Dedifferentiated amniotic fluid mesenchymal stem cell (primary cell): ENCODE measurements around the gene SNX30.

ENCODE experiments used
- DNase-seq: peaks from one replicate; pipeline ENCODE4 v3.0.0-alpha.2; 2016; ENCODE audit errors: extremely low spot score

The SNX30 gene

DNA sequence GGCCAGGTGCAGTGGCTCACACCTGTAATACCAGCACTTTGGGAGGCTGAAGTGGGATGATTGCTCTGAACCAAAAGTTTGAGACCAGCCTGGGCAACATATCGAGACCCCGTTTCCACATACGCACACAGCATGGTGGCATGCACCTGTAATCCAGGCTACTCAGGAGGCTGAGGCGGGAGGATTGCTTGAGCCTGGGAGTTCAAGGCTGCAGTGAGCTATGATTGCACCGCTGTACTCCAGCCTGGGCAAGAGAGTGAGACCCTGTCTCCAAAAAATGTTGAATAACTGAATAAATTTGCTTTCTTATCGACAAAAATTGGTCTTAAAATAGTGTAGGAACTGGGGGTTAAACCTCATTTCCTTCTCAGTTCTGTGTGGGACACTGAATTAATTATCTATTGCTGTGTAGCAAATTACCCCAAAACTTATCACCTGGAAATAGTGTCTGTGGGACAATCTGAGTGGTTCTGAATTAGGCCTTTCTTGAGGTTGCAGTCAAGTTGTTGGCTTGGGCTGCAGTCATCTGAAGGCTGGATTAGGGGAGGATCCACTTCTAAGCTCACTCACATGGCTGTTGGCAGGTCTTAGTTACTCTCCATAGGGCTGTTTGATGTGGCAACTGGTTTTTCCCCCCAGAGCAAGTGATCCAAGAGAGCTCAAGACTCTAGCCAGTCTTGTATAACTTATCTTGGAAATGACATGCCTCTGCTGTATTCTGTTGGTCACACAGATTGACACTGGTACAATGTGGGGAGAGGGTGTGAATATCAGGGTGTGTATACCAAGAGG, 2.0 kb downstream of the SNX30 start:
- DNase-seq = no peak

DNA sequence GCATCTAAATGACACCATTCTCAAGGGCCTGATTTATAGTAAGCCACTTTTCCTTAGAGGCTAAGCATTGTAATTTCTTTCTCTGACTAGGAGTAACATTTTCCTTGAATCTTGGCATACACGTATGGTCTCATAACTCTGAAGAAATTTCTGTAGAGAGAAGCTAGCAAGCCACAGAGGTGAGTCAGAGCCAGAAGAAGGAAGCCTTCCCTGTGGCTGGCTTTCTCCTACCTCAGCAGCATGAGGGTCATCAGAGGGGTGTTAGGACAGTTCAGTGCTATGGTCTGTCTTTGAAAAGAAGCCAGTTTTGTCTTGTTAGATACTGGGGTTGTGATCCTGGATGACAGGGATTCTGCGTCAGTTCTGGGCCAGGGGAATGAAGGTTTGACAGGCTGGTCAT, 3.2 kb downstream of the SNX30 start:
- DNase-seq = peak; percentile 82

DNA sequence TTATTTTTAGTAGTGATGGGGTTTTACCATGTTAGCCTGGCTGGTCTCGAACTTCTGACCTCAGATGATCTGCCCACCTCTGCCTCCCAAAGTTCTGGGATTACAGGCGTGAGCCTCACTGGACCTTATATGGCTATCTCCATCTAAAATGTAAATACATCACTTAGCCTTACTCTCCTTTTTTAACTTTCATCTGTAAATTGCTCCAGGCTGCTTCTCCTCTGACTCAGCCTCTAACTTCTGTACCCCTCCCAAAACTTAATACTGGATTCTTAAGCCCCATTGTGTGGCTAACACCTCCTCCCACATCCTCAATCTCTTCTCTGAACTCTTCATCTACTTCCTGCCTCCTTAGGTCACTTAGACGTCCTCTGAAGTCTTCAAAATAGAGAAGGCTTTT, 4.0 kb downstream of the SNX30 start:
- DNase-seq = no peak

DNA sequence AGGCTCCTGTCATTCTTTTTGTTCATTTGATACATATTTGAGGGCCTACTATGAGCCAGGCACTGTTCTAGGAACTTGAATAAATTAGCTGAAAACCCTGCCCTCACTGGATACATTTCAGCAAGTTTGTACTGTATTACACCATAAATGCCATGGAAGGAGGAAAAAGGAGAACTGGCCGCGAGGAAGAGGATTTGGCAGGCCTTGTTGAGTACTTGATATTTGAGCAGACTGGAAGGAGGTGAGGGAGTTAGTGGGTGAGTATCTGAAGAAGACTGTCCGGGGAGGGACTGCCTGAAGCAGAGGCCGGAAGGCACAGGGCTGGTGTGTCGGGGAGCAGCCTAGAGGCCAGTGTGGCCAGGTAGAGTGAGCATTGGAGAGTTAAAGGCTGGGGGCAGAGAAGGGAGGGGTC, 4.5 kb downstream of the SNX30 start:
- peak; percentile 56 for DNase-seq

DNA sequence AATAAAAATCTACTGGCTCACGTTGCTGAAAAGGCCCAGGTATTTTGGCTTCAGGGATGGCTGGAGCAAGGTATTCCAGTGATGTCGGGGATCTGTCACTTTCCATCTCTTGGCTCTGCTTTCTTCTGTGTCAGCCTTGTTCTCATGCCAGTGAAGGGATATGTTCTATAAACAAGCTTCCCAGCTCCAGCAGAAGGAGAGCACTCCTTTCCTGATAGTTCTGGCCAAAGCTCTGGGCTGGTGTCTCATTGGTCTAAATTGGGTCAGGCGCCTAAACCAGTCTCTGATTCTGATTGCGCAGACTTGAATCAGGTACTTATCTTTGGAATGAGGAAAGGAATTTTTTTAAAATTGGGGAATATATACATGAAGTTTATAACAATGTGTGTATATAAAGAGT, 5.1 kb downstream of the SNX30 start:
- no peak for DNase-seq

DNA sequence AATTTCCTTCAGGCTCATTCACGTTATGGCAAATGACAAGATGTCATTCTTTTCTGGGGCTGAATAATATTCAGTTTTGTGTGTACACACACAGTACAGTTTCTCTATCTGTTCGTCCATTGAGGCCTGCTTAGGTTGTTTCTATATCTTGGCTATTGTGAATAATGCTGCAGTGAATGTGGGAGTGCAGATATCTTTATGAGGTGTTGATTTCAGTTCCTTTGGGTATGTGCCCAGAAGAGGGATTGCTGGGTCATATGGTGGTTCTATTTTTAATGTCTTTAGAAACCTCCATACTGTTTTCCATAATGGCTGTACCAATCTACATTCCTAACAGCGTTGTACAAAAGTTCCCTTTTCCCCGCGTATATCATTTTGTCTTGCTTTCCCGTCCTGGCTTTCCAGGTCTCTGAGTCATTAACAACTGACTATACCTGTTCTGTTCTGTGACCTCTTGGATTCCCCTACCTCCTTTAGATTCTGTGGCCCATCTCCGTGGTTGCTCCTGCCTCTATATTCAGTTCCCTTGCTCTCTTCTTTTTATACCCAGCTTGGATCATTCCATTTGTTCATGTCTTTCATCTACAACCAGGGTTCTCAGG, 6.8 kb downstream of the SNX30 start:
- DNase-seq = no peak

DNA sequence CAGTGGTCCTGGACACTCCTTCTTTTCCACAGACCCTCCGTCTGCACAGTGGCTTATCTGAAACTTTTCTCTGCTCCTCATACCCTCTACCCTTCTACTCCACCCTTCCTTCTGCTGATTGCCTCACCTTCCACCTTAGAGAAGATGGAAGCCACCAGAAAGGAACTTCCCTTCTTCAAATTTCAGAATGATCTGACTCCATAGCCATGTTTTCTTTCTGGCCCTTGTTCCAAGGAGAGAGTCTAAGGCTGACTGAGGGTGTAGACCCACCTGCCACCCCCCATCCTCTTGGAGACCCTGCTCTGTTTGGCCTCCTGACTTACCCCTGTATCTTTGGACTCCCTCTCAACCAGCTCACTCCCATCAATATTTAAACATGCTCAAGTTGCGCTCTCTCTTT, 7.4 kb downstream of the SNX30 start:
- DNase-seq = no peak

DNA sequence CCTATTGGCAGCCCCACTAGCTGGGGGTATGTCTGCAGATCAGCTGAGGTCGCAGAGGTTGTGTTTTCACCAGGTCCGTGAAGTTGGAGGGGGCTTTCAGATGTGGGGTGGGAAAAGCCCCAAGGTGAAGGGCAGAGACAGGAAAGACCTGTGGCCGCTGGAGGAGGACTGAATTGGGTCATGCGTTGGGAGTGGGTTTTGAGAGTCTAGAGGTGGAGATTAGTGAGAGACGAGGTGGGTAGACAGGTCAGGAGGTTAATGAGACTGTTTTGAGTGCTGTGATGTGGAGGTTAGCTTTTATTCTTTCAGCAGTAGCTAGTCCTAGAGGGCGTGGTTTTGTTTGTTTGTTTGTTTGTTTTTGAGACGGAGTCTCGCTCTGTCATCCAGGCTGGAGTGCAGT, 10.3 kb downstream of the SNX30 start:
- no peak for DNase-seq

DNA sequence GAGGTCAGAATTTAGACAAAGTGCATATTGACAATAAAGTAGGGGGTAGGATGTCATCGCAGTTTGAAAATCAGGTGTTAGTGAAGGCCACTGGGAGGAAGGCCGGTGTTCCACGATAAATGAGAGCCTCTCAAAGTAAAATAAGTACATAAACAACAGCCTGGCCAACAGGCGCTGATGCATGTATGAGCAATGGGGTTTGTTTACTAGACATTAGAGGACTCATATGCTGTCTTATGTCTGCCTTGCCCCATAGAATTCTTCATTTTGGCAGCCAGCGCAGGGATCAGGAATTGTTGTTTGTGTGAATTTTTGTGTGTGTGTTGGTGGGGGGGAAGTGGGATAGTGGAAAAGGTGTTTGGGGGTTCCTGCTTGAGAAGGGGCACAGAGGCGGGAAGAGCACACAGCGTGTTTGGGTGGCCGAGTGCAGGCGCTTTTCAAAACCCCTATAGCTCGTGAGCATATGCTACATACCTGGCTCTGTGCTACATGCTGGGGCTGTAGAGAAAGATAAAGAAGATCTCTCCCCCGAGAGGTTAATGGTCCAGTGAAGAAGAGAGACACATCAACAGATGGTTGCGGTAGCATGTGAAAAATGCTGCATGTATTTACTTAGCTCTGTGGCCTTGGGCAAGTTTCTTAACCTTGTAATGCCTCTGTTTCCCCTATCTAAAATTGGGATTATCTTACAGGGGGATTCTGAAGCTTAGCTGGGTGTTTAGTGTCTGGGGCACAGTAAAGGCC, 11.5 kb downstream of the SNX30 start:
- no peak for DNase-seq

DNA sequence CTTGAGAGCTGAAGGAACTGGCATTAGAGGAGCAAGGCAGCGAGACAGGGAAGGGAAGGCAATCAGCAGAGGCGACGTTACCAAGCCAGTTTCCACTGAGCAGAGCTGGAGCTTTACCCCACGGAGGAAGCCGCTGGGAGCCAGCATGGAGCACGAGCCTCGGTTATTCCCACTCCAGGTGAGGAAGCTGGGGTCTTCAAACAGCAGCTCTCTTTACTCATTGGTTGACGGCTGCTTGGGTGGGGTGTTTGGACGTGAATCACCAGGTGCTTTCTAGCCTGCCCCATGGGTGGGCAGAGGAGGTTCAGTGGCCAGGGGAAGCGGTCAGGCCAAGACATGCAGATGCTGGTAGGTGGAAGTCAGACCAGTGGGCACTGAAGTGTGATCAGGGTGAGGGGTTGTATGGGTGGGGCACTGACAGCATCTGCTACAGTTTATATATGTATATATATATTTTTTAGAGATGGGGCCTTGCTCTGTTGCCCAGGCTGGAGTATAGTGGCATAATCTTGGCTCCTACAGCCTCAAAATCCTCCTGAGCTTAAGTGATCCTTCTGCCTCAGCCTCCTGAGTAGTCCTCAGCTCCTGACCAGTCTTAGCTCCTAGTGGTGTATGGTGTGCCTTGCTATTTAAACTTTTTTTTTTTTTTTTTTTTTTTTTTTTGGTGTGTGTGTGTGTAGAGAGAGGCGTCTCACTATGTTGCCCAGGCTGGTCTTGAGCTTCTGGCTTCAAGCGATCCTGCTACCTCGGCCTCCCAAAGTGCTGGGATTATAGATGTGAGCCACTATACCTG, 12.4 kb downstream of the SNX30 start:
- DNase-seq = no peak

DNA sequence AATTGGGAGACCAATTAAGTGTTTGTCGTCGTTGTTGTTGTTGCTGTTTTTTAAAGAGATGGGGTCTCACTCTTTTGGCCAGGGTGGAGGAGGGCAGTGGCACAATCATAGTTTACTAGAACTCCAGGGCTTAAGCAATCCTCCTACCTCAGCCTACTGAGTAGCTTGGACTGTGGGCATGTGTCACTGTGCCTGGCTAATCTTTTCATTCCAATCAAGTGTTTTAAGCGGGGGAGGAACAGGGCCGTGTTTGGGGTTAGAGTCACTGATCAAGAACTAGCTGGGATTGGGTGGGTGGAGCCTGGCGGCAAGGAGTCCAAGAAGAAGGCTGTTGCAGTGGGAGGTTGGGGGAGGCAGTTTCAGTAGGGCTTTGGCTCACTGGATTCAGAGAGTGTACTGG, 13.8 kb downstream of the SNX30 start:
- DNase-seq = peak; percentile 56

DNA sequence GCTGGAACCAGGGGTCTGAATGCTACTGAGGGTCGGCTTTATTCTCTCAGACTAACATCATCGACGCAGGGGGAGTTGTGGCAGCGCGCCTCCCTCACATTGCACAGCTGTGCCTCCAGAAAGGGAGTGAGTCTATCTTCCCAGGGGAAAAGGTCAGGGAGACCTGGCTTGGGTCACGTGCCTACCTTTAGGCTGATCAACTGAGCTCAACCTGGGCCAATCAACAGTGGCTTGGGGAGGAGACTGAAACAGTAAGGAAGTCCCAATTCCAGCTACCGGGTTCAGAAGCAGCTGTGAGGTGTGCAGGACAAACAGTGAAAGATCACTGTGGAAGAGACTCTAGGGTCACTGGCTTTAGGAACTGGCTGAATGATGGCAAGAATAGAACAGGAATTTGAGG, 14.3 kb downstream of the SNX30 start:
- DNase-seq = no peak

DNA sequence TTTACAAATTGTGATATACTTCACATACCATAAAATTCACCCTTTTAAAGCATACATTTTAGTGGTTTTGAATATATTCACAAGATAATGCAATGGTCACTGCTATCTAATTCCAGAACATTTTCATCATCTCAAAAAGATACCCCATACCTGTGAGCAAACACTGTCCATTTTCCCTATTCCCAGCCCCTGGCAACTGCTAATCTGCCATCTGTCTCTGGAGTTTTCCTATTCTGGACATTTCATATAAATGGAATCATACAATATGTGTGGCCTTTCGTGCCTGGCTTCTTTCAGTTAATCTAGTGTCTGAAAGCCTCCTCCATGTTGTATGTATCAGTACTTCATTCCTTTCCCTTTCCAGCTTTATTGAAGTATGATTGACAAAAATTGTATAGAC, 14.7 kb downstream of the SNX30 start:
- DNase-seq = no peak

DNA sequence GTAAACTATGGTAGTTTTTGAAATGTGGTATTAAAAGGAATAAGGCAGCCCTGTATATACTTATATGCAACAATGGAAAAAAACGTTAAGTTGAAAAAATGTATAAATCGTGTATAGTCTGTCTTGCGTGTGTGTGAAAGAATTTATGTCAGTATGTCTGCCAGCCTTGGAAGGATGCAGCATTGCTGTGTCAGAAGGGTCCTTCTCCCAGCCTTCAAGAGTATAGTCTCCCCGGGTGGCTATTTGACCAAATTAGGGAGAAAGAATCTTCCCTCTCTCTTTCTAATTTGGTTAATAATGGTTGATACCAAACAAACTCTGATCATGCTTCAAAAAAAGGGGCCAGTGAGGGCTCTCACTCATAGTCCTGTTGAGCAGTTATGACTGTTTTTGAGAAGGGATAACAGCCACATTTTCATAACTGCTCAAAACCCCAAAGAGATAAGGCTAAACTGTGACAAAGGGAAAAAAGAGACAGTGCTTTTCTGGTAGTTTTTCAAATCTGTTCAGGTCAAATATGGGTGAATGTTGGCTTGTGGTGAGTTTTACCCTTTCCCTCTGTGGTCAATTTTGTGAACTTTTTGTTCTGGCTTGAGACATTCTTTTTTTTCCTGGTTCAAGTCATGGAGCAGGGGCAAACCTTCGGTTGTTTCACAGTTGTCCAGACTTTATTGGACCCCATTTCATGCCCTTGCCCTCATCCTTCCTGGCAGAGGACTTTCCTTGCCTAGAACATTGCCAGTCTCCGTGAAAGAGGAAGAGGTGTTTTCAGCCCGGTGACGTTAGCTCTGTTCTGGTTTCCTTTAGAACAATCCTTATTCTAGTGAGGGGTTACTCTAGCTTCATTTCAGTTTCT, 21.0 kb downstream of the SNX30 start:
- no peak for DNase-seq

DNA sequence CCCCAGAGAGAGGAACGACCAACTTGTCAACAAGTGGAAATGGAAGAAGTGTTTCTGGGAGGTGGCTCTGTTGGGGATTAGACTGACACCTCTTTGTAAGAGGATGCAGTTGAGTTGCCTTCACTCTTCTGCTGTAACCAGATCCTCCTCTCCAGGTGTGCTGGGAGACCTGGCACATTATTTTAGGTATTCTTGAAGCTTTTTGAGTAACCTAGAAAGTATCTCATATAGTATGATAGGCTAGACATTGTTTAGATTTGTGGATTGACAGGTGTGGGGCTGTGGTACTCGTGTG, 21.6 kb downstream of the SNX30 start:
- no peak for DNase-seq

DNA sequence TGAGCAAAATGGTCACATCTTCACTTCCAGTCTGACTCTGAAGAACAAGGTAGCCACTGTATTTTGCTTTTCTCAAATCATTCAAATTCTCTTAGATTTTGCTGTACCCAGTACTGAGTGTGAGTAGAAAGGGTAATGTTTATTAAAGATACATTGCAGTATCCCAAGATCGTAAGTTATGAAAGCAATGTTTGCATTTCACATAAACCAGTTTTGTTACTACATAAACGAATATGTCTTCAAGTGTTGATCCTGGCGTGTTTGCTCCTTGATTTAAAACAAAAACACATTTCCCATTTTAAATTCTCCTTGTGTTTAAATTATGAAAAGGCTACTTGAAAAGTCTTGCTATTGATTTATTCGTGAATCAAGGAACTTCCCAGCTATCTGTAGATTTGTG, 22.0 kb downstream of the SNX30 start:
- DNase-seq = no peak

DNA sequence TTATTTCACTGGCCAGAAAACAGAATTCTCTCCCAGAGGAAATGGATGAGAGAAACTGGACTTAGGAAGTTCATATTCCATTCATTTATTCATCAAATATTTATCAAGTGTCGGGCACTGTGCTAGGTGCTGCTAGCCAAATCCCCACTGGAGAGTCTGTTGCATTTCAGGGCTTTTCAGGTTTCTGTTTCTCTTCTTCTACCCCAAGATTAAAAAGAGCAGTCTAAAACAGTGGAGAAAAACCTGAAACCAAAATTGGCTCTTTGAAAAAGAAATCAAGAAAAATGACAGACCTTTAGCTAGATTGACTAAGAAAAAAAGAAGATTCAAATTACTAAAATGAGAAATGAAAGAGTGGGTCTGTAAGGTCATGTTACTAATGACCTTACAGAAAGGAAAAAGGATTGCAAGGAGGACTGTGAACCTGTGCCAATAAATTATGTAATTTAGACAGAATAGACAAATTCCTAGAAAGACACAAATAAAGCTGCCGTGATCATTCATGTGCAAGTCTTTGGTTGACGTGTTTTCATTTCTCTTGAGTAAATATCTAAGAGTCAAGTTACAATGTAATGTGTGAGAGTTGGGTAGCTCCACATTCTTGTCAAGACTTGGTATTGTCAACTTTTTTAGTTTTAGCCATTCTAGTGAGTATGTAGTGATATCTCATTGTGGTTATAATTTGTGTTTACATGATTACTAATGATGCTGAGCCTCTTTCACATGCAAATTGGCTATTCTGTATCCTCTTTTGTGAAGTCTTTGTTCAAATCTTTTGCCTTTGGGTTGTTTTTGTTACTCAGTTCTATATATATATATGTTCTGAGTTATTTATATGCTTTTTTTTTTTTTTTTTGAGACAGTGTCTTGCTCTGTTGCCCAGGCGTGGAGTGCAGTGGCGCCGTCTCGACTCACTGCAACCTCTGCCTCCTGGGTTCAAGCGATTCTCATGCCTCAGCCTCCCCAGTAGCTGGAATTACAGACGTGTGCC, 23.7 kb downstream of the SNX30 start:
- peak; percentile 32 for DNase-seq

DNA sequence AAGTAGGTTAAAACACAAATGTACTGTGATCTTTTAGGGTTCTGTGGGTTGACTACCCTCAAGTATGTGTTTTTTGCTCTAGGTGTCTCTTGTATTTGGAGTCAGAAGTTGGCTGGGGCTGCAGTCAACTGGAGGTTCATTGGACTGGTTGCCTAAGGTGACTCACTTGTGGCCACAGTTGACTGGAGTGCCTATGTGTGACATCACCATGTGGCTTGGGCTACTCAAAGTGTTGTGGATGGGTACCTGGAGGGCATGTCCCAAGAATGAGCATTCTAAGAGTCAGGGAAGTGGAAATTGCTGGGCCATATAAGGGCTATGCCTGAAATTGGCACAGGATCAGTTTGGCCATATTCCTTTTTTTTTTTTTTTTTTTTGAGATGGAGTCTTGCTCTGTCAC, 27.4 kb downstream of the SNX30 start:
- DNase-seq = no peak

DNA sequence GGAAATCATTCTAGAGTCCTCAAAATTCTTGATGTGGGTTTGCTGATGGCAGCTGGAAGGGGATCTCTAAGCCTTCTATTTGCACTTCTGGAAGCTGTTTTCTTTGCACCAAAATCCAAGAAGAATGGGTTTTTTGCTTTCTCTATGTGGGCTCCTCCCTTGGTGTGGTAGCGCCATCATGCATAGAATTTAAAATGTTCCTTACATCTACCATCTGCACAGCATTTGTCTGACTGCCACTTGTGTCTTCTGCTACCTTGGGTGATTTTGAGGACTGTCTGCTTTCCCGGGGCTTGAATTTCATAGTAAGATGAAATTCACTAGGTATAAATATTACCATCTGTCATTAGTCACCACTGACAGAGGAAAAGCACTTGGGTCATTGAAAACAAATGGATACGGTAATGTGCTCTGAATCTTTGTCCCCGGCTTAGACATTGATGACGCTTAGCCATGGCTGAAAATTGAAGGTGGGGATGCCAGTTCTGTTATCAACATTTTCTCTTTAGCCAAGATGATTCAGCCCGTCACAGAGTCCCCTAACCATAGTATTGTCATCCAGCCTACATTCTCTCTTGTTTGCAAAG, 30.0 kb downstream of the SNX30 start:
- no peak for DNase-seq

DNA sequence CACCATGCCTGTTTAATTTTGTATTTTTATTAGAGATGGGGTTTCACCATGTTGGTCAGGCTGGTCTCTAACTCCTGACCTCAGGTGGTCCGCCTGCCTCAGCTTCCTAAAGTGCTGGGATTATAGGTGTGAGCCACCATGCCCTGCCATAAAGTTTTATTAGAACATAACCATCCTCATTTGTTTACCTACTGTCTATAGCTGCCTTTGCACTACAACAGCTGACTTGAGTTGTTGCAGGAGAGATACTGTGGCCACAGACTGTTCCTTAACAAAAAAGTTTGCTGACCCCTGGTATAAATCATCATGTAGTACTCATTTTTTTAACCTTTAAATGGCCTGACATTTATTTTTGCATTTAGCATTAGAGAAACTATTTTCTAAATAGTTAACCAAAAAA, 31.7 kb downstream of the SNX30 start:
- no peak for DNase-seq
